Astrocyte (in vitro differentiated cells and primary cell): ENCODE data around the gene KAT2B. TPM values are rescaled to one million over a fixed set of nuclear protein-coding genes. Genes with fewer than 3 reads are reported as not detected.

Experiments used
- DNase-seq: peaks from one replicate; pipeline ENCODE4 v3.0.0-alpha.2; 2010; ENCODE audit warnings: low read depth
- FAIRE-seq: peaks from 2 replicates; lab custom pipeline; 2011; peaks lifted over from hg19 to GRCh38; lab: Jason Lieb, UNC
- H2AFZ ChIP-seq: 2 replicates; pipeline ENCODE4 v1.6.0; 2012; ENCODE audit warnings: low read depth, low read length, inconsistent platforms
- H3K27ac ChIP-seq: 2 replicates; pipeline ENCODE4 v1.5.1; 2011; ENCODE audit warnings: low read depth, low read length, inconsistent platforms
- H3K27me3 ChIP-seq: 2 replicates; pipeline ENCODE4 v1.6.0; 2011; ENCODE audit warnings: low read length, inconsistent platforms; ENCODE audit not compliant: insufficient read depth
- H3K36me3 ChIP-seq: 2 replicates; pipeline ENCODE4 v1.5.1; 2011; ENCODE audit warnings: low read length, inconsistent platforms; ENCODE audit not compliant: insufficient read depth
- H3K4me1 ChIP-seq: 2 replicates; pipeline ENCODE4 v1.5.1; 2011; ENCODE audit warnings: low read length, inconsistent platforms; ENCODE audit not compliant: insufficient read depth
- H3K4me2 ChIP-seq: 2 replicates; pipeline ENCODE4 v1.6.0; 2012; ENCODE audit warnings: low read length, inconsistent platforms
- H3K4me3 ChIP-seq: 2 replicates; pipeline ENCODE4 v1.5.1; 2011; ENCODE audit warnings: low read depth, mild to moderate bottlenecking, low read length, inconsistent platforms; ENCODE audit not compliant: insufficient read depth
- H3K79me2 ChIP-seq: 2 replicates; pipeline ENCODE4 v1.6.0; 2012; ENCODE audit warnings: mild to moderate bottlenecking, low read length, inconsistent platforms; ENCODE audit not compliant: insufficient read depth
- H3K9ac ChIP-seq: 2 replicates; pipeline ENCODE4 v1.6.0; 2012; ENCODE audit warnings: mild to moderate bottlenecking, low read length, inconsistent platforms
- H3K9me3 ChIP-seq: 2 replicates; pipeline ENCODE4 v1.5.1; 2012; ENCODE audit warnings: low read depth, mild to moderate bottlenecking, low read length, inconsistent platforms; ENCODE audit not compliant: insufficient read depth
- H4K20me1 ChIP-seq: 2 replicates; pipeline ENCODE4 v1.6.0; 2012; ENCODE audit warnings: low read length, inconsistent platforms; ENCODE audit not compliant: insufficient read depth
- H3K27ac Mint-ChIP-seq: one replicate; pipeline ENCODE4 v1.8.0; 2021; ENCODE audit warnings: mild to moderate bottlenecking, mixed read lengths; ENCODE audit not compliant: unreplicated experiment
- H3K27me3 Mint-ChIP-seq: one replicate; pipeline ENCODE4 v1.8.0; 2021; ENCODE audit warnings: low read depth, mixed read lengths; ENCODE audit not compliant: unreplicated experiment
- H3K36me3 Mint-ChIP-seq: one replicate; pipeline ENCODE4 v1.8.0; 2021; ENCODE audit warnings: low read depth, mixed read lengths; ENCODE audit not compliant: unreplicated experiment
- H3K4me1 Mint-ChIP-seq: one replicate; pipeline ENCODE4 v1.8.0; 2021; ENCODE audit warnings: low read depth, mixed read lengths; ENCODE audit not compliant: unreplicated experiment
- H3K4me3 Mint-ChIP-seq: one replicate; pipeline ENCODE4 v1.8.0; 2021; ENCODE audit warnings: mild to moderate bottlenecking, moderate library complexity, mixed read lengths; ENCODE audit not compliant: unreplicated experiment
- H3K9me3 Mint-ChIP-seq: one replicate; pipeline ENCODE4 v1.8.0; 2021; ENCODE audit warnings: mild to moderate bottlenecking, mixed read lengths; ENCODE audit not compliant: unreplicated experiment
- CTCF ChIP-seq: IDR thresholded peaks from 2 replicates; pipeline ENCODE4 v1.5.1; 2011; ENCODE audit warnings: low read depth, mild to moderate bottlenecking, inconsistent platforms, low read length, moderate library complexity; ENCODE audit not compliant: insufficient read depth
- EZH2 ChIP-seq: IDR thresholded peaks from 2 replicates; pipeline ENCODE4 v1.6.1; 2012; ENCODE audit warnings: mild to moderate bottlenecking, low read length, inconsistent platforms; ENCODE audit not compliant: insufficient read depth
- total RNA-seq: library from RNA; stranded (reverse); gene quantifications from 2 replicates; pipeline ENCODE4 v1.2.1, GENCODE V29; 2021

KAT2B gene
- total RNA-seq, 1 donor from 2014 or later: 4.9 TPM

DNA sequence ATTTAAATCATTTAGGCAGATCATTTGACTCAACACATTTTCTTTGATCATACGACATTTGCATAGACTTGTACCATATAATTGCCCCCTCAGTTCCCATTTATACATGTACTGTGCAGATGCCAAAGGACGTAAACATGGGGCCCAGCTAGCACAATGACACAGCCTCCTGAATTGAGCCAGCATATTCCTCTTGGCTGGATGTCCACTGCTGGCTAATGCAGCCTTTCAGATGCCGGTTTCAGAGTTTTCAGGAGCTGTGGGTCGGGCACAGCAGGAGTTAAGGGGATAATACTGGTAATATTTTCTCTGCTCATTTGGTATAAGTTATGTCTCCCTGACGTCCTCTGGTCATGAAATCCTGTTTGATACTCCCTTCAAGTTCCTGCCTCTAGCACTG lies 39.4 kb downstream of the KAT2B start:
- no peak overlapping the region for H3K4me3 Mint-ChIP-seq
- H3K27me3 Mint-ChIP-seq: no peaks in the 10 kb centered on the region
- H3K4me1 Mint-ChIP-seq: peaks cover 3% of the 10 kb centered on the region
- DNase-seq (no peak), FAIRE-seq (no peak)
- Histone ChIP-seq H3K27ac (no peak overlapping the region), H3K4me1 (no peaks in the 10 kb centered on the region), H3K27me3 (no peaks in the 10 kb centered on the region), H3K79me2 (no peaks in the 10 kb centered on the region), H3K4me3 (no peak overlapping the region), H4K20me1 (no peaks in the 10 kb centered on the region), H3K9ac (no peak overlapping the region), H3K4me2 (no peak overlapping the region), H3K9me3 (no peaks in the 10 kb centered on the region), H3K36me3 (no peaks in the 10 kb centered on the region), H2AFZ (no peak overlapping the region)
- H3K36me3 Mint-ChIP-seq: no peaks in the 10 kb centered on the region
- H3K27ac Mint-ChIP-seq: no peak overlapping the region
- TF ChIP-seq CTCF (no peak), EZH2 (no peak)
- H3K9me3 Mint-ChIP-seq: peaks cover 2% of the 10 kb centered on the region

DNA sequence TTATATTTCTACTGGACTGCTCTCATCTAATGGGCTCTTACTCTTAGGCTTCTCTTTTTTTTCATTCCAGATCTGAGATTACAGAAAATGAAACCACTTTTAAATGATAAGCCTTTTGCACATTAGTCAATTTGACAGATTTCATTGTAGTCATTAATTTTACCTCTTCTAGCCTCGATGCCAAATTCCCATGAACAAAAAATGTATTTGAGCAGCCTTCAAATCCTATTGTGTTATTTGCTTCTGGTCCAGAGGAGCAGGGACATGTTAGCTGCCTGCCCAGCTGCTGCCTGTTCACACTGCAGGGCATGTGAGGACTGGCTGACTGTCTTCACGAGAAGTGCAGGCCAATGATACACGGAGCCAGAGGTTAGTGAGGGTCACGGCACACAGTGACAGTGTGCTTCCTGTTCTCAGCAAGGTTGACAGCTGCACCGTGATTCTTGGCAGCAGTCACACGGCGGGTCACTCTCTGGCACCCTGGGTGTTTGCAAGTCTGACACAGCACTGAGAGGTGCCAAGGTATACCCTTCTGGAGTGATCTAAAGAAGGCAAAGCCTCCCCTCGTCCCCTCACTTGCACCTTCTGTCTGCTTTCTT lies 40.8 kb downstream of the KAT2B start:
- no peak overlapping the region for H3K9ac ChIP-seq
- no peaks in the 10 kb centered on the region for H3K9me3 ChIP-seq
- no peak overlapping the region for H3K27ac ChIP-seq
- H2AFZ ChIP-seq: peak overlapping the region; percentile 5
- no peaks in the 10 kb centered on the region for H3K36me3 ChIP-seq
- H3K4me1 ChIP-seq: no peaks in the 10 kb centered on the region
- Mint-ChIP-seq H3K9me3 (peaks cover 2% of the 10 kb centered on the region), H3K27ac (no peak overlapping the region), H3K36me3 (no peaks in the 10 kb centered on the region), H3K4me1 (peaks cover 3% of the 10 kb centered on the region), H3K4me3 (no peak overlapping the region), H3K27me3 (no peaks in the 10 kb centered on the region)
- TF ChIP-seq CTCF: no peak
- TF ChIP-seq EZH2: no peak
- no peaks in the 10 kb centered on the region for H3K27me3 ChIP-seq
- peak; percentile 19 for DNase-seq
- H4K20me1 ChIP-seq: no peaks in the 10 kb centered on the region
- FAIRE-seq: no peak
- no peak overlapping the region for H3K4me2 ChIP-seq
- H3K79me2 ChIP-seq: no peaks in the 10 kb centered on the region
- H3K4me3 ChIP-seq: no peak overlapping the region

DNA sequence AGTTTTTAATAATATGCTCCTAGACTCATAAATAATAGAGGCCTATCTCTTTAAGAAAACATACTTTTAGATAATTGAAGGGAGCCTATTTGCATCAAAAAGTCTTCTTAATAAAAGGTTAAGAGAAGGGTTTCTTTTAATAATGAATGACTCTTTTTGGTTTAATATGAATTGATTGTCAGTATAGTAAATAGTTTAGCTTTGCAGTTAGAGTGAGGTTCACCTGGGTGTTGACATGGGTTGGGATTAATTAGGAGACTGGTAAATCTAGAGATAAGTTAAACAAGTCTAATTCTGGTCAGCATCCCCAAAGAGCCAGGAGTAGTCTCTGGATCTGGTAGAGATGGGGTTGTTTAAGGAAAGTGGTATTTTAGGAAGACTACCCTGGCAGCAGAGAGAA lies 43.0 kb downstream of the KAT2B start:
- TF ChIP-seq EZH2 (no peak), CTCF (no peak)
- H3K4me1 ChIP-seq: no peaks in the 10 kb centered on the region
- no peak overlapping the region for H3K9ac ChIP-seq
- Mint-ChIP-seq H3K9me3 (peaks cover 1% of the 10 kb centered on the region), H3K4me3 (no peak overlapping the region), H3K36me3 (no peaks in the 10 kb centered on the region), H3K27me3 (no peaks in the 10 kb centered on the region), H3K4me1 (peaks cover 2% of the 10 kb centered on the region), H3K27ac (no peak overlapping the region)
- no peak overlapping the region for H2AFZ ChIP-seq
- H3K4me3 ChIP-seq: no peak overlapping the region
- no peaks in the 10 kb centered on the region for H3K79me2 ChIP-seq
- no peaks in the 10 kb centered on the region for H3K36me3 ChIP-seq
- no peaks in the 10 kb centered on the region for H3K27me3 ChIP-seq
- no peak for FAIRE-seq
- no peak overlapping the region for H3K27ac ChIP-seq
- no peaks in the 10 kb centered on the region for H3K9me3 ChIP-seq
- no peak for DNase-seq
- H4K20me1 ChIP-seq: no peaks in the 10 kb centered on the region
- H3K4me2 ChIP-seq: no peak overlapping the region
